ENCODE measurements around the gene SLC16A14. TPM values are rescaled to one million over a fixed set of nuclear protein-coding genes. Genes with fewer than 3 reads are reported as not detected.

Gene SLC16A14
- total RNA-seq, 2 donors from 2014 or later, result 0.78 to 0.99 TPM

DNA sequence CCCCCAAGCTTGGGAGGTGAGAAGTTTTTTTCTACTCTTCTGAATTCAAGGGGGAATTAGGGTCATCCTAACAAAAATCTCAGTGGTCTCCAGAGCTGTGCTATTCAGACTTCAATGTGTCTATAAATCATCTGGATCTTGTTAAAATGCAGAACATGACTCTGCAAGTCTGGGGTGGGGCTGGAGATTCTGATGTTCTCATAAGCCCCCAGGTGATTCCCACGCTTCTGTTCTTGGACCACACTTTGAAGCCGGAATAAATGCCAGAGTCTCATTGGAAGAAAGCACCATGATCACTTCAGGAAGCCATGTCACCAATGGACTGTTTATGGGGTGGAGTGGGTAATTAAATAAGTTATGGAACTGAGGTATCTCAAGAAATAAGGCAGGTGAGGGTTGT is 22.2 kb upstream of the SLC16A14 start:
- no peak for DNase-seq
- intact Hi-C loops (cut with DNase I), result no loop called here
- TF ChIP-seq POLR2A (IDR thresholded peaks at IDR 0.05), result no peak
- TF ChIP-seq, protein P1, sequence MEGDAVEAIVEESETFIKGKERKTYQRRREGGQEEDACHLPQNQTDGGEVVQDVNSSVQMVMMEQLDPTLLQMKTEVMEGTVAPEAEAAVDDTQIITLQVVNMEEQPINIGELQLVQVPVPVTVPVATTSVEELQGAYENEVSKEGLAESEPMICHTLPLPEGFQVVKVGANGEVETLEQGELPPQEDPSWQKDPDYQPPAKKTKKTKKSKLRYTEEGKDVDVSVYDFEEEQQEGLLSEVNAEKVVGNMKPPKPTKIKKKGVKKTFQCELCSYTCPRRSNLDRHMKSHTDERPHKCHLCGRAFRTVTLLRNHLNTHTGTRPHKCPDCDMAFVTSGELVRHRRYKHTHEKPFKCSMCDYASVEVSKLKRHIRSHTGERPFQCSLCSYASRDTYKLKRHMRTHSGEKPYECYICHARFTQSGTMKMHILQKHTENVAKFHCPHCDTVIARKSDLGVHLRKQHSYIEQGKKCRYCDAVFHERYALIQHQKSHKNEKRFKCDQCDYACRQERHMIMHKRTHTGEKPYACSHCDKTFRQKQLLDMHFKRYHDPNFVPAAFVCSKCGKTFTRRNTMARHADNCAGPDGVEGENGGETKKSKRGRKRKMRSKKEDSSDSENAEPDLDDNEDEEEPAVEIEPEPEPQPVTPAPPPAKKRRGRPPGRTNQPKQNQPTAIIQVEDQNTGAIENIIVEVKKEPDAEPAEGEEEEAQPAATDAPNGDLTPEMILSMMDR (IDR thresholded peaks at IDR 0.05), result no peak
- Histone ChIP-seq H3K36me3 (replicated peaks in 1 of 2; ENCODE audit: insufficient read depth in 1 of 2, low read depth in 2 of 2) (no peaks in the 10 kb centered on the region), H3K4me3 (no peak overlapping the region), H3K9me3 (no peaks in the 10 kb centered on the region), H3K27me3 (no peaks in the 10 kb centered on the region), H3K4me1 (no peaks in the 10 kb centered on the region), H3K27ac (no peak overlapping the region)
- ATAC-seq, result no peak
- WGBS, 2 donors, result 88 to 93% methylated on average over 2 of the region's 2 CpGs

DNA sequence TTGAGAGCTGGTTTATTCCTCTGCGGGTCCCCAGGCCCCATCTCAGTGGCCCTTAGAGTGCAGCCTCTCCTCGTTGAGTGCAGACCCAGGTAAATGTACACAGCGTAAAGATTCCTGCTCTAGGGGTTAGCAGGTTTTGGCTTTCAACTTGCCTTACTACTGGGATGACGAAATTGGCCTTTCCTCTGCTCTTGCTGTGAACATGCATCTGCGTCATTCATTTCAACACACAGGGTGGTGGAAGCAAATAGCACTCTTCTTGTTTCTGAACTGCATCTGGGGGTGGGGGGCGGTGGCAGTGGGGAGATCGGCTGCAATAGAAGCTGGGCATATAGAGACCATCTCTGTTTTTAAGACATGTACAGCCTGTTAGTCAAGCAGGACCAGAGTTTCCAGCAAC is 16.5 kb upstream of the SLC16A14 start:
- H3K4me3 ChIP-seq, result no peak overlapping the region
- no peaks in the 10 kb centered on the region for H3K27me3 ChIP-seq
- WGBS, 2 donors, result 67 to 74% methylated on average over 7 of the region's 7 CpGs
- H3K27ac ChIP-seq, result no peak overlapping the region
- no peaks in the 10 kb centered on the region for H3K36me3 ChIP-seq (replicated peaks in 1 of 2; ENCODE audit: insufficient read depth in 1 of 2, low read depth in 2 of 2)
- DNase-seq (no peak), ATAC-seq (no peak)
- no peaks in the 10 kb centered on the region for H3K4me1 ChIP-seq
- intact Hi-C loops (cut with DNase I), result no loop called here
- TF ChIP-seq POLR2A (IDR thresholded peaks at IDR 0.05), result no peak
- TF ChIP-seq, protein P1 (IDR thresholded peaks at IDR 0.05), result no peak
- no peaks in the 10 kb centered on the region for H3K9me3 ChIP-seq

DNA sequence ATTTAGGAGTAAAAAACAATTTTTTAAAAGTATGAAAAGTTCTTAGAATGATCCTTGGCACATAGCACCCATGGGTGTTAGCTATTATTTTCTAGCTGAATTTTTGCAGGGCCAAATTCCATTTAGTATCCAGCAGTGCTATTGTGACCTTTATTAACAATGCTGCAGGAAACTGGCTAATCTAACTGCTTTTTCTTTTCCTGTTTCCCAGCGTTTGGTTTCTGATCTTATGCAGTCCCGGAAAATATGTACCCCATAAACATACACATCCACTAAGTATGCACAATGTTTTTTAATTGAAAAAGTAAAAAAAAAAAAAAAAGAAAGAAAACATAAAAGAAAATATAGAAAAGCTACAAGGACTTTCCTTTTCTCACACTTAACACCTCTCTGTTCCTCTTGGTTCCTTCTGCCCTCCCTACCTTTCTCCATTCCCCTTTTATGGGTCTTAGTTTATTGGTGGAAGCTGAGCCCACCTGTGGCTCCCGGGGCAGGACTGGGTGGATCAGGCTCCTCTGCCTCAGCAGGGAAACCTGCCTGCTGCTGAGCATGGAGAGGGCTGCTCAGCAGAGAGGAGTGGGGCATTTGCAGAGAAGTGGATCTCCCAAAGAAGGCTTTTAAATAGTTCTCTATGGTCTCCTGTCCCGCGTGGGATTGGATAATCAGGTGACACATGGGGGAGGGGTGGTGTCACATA is 9.3 kb upstream of the SLC16A14 start:
- no peak for ATAC-seq
- Histone ChIP-seq H3K4me3 (no peak overlapping the region), H3K27me3 (no peaks in the 10 kb centered on the region), H3K36me3 (replicated peaks in 1 of 2; ENCODE audit: insufficient read depth in 1 of 2, low read depth in 2 of 2) (no peaks in the 10 kb centered on the region), H3K9me3 (no peaks in the 10 kb centered on the region), H3K27ac (no peak overlapping the region), H3K4me1 (no peaks in the 10 kb centered on the region)
- no peak for DNase-seq
- TF ChIP-seq, protein P1 (IDR thresholded peaks at IDR 0.05), result no peak
- no peak for TF ChIP-seq POLR2A (IDR thresholded peaks at IDR 0.05)
- intact Hi-C loops (cut with DNase I), result no loop called here
- 57 to 61% methylated on average over 5 of the region's 5 CpGs for WGBS, 2 donors

DNA sequence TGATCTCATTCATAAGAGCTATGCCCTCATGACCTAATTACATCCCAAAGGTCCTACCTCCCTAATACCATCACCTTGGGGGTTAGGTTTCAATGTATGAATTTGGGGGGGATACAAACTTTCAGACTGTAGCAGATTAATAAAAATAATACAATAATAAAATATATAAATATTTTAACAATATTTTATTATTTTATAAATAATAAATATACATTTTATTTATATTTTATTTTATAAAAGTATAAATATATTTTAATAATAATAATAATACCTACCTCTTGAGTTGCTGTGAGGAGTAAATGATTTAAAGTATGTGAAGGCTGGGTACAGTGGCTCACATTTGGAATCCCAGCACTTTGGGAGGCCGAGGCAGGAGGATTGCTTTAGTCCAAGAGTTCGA is 8.1 kb upstream of the SLC16A14 start:
- Histone ChIP-seq H3K27me3 (no peaks in the 10 kb centered on the region), H3K36me3 (replicated peaks in 1 of 2; ENCODE audit: insufficient read depth in 1 of 2, low read depth in 2 of 2) (no peaks in the 10 kb centered on the region), H3K4me1 (no peaks in the 10 kb centered on the region), H3K4me3 (no peak overlapping the region), H3K27ac (no peak overlapping the region), H3K9me3 (no peaks in the 10 kb centered on the region)
- TF ChIP-seq, protein P1 (IDR thresholded peaks at IDR 0.05), result no peak
- no peak for TF ChIP-seq POLR2A (IDR thresholded peaks at IDR 0.05)
- DNase-seq, result no peak
- intact Hi-C loops (cut with DNase I), result no loop called here
- WGBS, 2 donors, result 82 to 96% methylated on average over 2 of the region's 2 CpGs
- no peak for ATAC-seq

DNA sequence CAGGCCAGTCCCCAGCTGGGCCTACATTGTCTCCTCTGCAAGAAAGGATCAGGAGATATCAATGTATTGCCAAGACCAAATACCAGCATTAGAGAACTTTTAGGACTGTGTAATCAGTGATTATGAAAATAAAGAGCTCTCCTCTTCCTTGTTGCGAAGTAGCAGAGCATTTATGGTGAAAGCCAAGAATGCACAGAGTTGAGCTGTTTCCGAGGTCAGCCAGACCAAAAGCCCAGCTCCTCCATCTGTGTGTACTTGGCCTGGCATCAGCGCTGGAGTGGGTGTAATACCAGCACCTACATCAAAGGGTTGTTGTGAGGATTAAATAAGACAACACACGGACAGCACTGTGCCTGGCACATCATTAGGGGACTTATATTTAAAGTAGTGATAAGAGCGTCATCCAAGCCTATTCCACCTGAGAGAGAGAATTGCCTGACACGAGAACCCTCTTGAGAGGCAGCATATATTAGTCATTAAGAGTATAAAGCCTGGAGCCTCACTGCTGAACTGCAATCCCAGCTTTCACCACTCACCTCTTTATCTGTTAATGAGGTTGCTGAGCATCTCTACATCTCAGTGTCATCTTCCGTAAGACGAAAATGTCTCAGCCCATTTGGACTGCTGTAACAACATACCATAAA is 7.4 kb upstream of the SLC16A14 start:
- Histone ChIP-seq H3K9me3 (no peaks in the 10 kb centered on the region), H3K27ac (no peak overlapping the region), H3K4me3 (no peak overlapping the region), H3K36me3 (replicated peaks in 1 of 2; ENCODE audit: insufficient read depth in 1 of 2, low read depth in 2 of 2) (no peaks in the 10 kb centered on the region), H3K27me3 (no peaks in the 10 kb centered on the region), H3K4me1 (no peaks in the 10 kb centered on the region)
- TF ChIP-seq, protein P1 (IDR thresholded peaks at IDR 0.05), result no peak
- no peak for TF ChIP-seq POLR2A (IDR thresholded peaks at IDR 0.05)
- ATAC-seq (no peak), DNase-seq (no peak)
- WGBS, 2 donors, result 69 to 74% methylated on average over 8 of the region's 8 CpGs
- intact Hi-C loops (cut with DNase I), result no loop called here
